Mucosa of stomach (tissue), 1 donor: ENCODE data around the gene TSPEAR.
"Not testable (repeated sequence)": the region's sequence is repeated elsewhere in the genome, so short reads cannot be mapped to it uniquely, and the experiment has no call there.

ENCODE experiments used
- H3K27me3 ChIP-seq: one replicate; pipeline ENCODE4 v1.7.0; 2013; ENCODE audit warnings: mild to moderate bottlenecking, low read length; ENCODE audit not compliant: control insufficient read depth, insufficient read depth
- H3K36me3 ChIP-seq: one replicate; pipeline ENCODE4 v1.7.0; 2013; ENCODE audit warnings: low read length; ENCODE audit not compliant: control insufficient read depth, insufficient read depth
- H3K4me1 ChIP-seq: one replicate; pipeline ENCODE4 v1.7.0; 2013; ENCODE audit warnings: mild to moderate bottlenecking, low read length; ENCODE audit not compliant: control insufficient read depth, insufficient read depth
- H3K4me3 ChIP-seq: one replicate; pipeline ENCODE4 v1.7.0; 2013; ENCODE audit warnings: low read length
- H3K9ac ChIP-seq: one replicate; pipeline ENCODE4 v1.7.0; 2013; ENCODE audit warnings: mild to moderate bottlenecking, low read length, moderate library complexity
- H3K9me3 ChIP-seq: one replicate; pipeline ENCODE4 v1.7.0; 2013; ENCODE audit warnings: mild to moderate bottlenecking, low read length, moderate library complexity; ENCODE audit not compliant: control insufficient read depth
- donor health status: Pancreatic carcinoma.

Gene TSPEAR

DNA sequence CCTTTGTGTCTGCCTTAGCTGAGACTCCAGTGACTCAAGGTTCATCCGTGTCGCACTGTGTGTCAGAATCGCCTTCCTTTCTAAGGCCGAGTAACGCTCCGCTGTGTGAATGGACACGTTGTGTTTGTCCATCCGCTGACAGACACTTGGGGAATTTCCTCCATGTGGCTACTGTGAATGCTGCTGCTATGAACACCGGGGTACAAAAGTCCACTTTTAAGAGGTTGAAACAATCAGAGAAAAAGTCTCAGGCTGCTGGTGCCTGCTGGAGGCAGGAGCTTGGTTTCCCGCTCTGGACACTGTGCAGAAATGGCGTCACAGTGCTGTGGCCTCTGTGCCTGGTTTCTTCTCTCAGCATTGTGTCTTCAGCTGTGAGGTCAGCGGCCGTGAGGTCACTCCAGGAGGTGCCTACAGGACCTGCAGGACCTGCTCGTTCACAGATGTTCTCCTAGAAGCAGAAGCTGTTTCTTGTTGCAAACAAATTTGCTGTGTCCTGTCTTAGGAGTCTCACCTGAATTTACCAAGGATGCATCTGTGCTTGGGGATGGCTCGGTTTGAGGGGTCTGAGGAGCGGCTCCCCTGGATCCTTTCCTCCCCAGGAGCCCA, 205.6 kb downstream of the TSPEAR start:
- no peaks in the 10 kb centered on the region for H3K36me3 ChIP-seq
- H3K27me3 ChIP-seq: peaks cover 19% of the 10 kb centered on the region
- H3K4me3 ChIP-seq: no peak overlapping the region
- H3K9ac ChIP-seq: no peak overlapping the region
- peaks cover 9% of the 10 kb centered on the region for H3K4me1 ChIP-seq
- no peaks in the 10 kb centered on the region for H3K9me3 ChIP-seq

- Histone ChIP-seq H3K4me3 (no peak overlapping the region), H3K4me1 (peaks cover 5% of the 10 kb centered on the region), H3K9me3 (no peaks in the 10 kb centered on the region), H3K9ac (no peak overlapping the region), H3K27me3 (peaks cover 20% of the 10 kb centered on the region), H3K36me3 (no peaks in the 10 kb centered on the region)
Measured at GRCh38 chr21:44503901-44504399, 207.4 kb downstream of the TSPEAR start.

DNA sequence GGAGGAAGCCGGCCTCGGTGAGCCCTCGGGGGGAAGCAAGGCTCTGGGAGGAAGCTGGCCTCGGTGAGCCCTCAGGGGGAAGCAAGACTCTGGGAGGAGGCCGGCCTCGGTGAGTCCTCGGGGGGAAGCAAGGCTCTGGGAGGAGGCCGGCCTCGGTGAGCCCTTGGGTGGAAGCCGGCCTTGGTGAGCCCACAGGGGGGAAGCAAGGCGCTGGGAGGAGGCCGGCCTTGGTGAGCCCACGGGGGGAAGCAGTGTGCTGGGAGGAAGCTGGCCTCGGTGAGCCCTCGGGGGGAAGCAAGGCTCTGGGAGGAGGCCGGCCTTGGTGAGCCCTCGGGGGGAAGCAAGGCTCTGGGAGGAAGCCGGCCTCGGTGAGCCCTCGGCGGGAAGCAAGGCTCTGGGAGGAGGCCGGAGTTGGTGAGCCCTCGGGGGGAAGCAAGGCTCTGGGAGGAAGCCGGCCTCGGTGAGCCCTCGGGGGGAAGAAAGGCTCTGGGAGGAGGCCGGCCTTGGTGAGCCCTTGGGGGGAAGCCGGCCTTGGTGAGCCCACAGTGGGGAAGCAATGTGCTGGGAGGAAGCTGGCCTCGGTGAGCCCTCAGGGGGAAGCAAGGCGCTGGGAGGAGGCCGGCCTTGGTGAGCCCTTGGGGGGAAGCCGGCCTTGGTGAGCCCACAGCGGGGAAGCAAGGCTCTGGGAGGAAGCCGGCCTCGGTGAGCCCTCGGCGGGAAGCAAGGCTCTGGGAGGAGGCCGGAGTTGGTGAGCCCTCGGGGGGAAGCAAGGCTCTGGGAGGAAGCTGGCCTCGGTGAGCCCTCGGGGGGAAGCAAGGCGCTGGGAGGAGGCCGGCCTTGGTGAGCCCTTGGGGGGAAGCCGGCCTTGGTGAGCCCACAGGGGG, 208.1 kb downstream of the TSPEAR start:
- not testable (repeated sequence) for H3K9ac ChIP-seq, H3K4me3 ChIP-seq, H3K9me3 ChIP-seq, H3K36me3 ChIP-seq
- H3K27me3 ChIP-seq: peaks cover 14% of the 10 kb centered on the region
- H3K4me1 ChIP-seq: peaks cover 10% of the 10 kb centered on the region

DNA sequence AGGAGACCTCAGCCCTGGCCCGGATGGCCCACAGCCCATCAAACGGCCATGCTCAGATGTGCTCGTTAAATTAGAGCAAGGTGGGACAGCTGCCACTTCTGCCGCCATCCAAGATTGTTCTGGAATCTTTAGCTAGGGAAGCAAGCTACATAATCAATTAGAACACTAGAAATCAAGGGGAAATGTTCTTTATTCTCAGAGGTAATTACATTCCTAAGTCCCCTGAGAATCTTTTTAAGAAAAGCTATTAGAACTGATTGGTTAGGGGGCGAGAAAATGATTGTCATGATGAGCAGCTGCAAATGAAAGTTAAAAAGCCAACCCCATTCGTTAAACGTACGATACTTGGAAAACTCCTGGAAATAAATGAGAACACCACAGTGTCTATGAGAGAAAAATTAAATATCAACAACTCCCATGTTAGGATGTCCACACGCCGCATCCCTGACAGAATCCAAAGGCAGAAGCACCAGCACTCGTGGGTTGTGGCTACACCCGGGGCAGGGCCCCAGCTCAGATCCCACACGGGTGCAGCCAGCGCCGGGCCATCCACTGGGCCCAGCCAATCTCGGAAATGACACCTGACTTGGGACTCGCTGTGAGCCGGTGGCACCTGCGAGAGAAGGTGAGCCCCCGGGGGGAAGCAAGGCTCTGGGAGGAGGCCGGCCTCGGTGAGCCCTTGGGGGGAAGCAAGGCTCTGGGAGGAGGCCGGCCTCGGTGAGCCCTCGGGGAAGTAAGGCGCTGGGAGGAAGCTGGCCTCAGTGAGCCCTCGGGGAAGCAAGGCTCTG, 209.0 kb downstream of the TSPEAR start:
- Histone ChIP-seq H3K4me1 (peaks cover 14% of the 10 kb centered on the region), H3K4me3 (no peak overlapping the region), H3K36me3 (no peaks in the 10 kb centered on the region), H3K9ac (no peak overlapping the region), H3K9me3 (no peaks in the 10 kb centered on the region), H3K27me3 (peaks cover 12% of the 10 kb centered on the region)

DNA sequence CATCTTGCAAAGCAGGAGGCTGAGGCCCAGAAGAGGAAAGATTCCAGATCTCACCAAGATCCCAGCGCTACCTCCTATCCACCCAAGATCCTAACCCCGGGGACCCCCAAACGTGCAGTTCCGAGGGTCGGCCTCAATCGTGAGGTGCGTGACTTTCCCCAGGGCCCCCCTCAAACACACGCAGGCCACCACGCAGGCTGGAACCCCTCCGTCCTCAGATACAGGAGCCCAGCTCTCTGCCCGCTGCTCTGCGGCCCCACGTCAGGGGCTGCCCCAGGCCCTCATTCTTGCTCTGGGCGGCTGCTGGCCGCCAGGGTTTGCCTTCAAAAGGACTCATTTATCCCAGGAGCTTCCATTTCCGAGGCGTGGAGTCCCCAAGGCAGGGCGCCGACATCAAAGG, 211.3 kb downstream of the TSPEAR start:
- H3K4me3 ChIP-seq: no peak overlapping the region
- peaks cover 8% of the 10 kb centered on the region for H3K27me3 ChIP-seq
- peaks cover 14% of the 10 kb centered on the region for H3K4me1 ChIP-seq
- H3K9ac ChIP-seq: no peak overlapping the region
- no peaks in the 10 kb centered on the region for H3K36me3 ChIP-seq
- H3K9me3 ChIP-seq: no peaks in the 10 kb centered on the region

DNA sequence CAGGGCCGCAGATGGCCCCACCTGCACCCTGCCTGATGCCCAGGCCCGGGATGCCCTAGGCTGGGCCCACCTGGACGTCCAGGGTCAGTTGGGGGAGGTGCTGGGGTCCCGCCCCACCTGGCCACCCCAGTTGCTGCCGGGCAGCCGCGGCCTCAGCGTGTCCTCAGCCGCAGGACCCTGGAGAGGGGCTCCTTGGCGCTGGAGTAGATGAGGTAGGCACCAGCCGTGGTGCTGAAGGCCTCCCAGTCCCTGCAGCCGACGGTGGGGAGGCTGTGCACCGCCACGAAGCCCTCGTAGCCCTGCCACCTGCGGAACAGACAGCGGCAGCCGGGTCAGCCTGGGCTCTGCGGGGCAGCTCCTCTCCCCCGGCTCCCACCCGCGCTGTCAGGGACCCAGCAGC, 211.7 kb downstream of the TSPEAR start:
- H3K4me3 ChIP-seq: no peak overlapping the region
- no peak overlapping the region for H3K9ac ChIP-seq
- no peaks in the 10 kb centered on the region for H3K9me3 ChIP-seq
- peaks cover 14% of the 10 kb centered on the region for H3K4me1 ChIP-seq
- no peaks in the 10 kb centered on the region for H3K36me3 ChIP-seq
- peaks cover 8% of the 10 kb centered on the region for H3K27me3 ChIP-seq

DNA sequence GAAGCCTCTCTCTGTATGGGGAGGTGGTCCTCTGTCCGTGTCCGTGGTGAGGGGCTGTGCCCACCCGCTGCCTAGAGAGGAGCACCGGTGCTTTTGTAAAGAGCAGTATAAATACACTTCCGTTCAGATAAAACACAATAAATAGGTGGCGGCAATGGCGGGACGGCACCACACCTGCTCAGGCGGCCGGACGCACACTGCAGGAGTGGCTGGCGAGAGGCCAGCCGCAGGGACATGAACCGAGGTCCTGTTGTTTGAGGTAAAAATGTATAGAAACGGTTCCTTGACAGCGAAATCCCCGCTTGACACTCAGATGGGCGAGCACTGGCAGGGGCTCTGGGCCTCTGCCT, 212.2 kb downstream of the TSPEAR start:
- Histone ChIP-seq H3K9me3 (no peaks in the 10 kb centered on the region), H3K4me3 (no peak overlapping the region), H3K9ac (no peak overlapping the region), H3K4me1 (peaks cover 14% of the 10 kb centered on the region), H3K36me3 (no peaks in the 10 kb centered on the region), H3K27me3 (peaks cover 8% of the 10 kb centered on the region)

- Histone ChIP-seq H3K4me3 (no peak overlapping the region), H3K36me3 (no peaks in the 10 kb centered on the region), H3K27me3 (peaks cover 8% of the 10 kb centered on the region)
Measured at GRCh38 chr21:44498280-44499210, 212.8 kb downstream of the TSPEAR start.

DNA sequence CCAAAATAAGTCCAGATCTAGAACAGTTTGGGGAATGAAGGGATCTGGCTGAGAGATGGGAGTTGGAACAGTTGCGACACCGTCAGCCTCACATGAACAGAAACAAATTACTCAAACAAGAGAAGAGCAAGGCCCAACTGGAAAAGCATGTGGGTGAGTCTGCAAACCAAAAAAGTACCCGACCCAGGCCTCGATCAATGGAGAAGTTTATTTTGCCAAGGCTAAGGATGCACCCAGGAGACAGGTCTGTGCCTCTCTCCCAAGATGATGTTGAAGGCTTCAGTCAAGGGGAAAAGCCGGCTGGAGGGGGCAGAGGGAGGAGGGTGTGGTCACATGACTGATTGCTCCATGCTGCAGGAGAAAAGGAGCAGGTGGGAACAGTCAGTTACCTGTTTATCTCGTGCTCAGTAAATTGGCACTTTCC, 213.7 kb downstream of the TSPEAR start:
- Histone ChIP-seq H3K9ac (no peak overlapping the region), H3K9me3 (no peaks in the 10 kb centered on the region), H3K4me3 (no peak overlapping the region), H3K27me3 (peaks cover 8% of the 10 kb centered on the region), H3K4me1 (peaks cover 14% of the 10 kb centered on the region), H3K36me3 (no peaks in the 10 kb centered on the region)

More at GRCh38 chr21:44498280-44499210, 212.8 kb downstream of the TSPEAR start:
- Histone ChIP-seq H3K4me1 (peaks cover 14% of the 10 kb centered on the region), H3K9me3 (no peaks in the 10 kb centered on the region), H3K9ac (no peak overlapping the region)

DNA sequence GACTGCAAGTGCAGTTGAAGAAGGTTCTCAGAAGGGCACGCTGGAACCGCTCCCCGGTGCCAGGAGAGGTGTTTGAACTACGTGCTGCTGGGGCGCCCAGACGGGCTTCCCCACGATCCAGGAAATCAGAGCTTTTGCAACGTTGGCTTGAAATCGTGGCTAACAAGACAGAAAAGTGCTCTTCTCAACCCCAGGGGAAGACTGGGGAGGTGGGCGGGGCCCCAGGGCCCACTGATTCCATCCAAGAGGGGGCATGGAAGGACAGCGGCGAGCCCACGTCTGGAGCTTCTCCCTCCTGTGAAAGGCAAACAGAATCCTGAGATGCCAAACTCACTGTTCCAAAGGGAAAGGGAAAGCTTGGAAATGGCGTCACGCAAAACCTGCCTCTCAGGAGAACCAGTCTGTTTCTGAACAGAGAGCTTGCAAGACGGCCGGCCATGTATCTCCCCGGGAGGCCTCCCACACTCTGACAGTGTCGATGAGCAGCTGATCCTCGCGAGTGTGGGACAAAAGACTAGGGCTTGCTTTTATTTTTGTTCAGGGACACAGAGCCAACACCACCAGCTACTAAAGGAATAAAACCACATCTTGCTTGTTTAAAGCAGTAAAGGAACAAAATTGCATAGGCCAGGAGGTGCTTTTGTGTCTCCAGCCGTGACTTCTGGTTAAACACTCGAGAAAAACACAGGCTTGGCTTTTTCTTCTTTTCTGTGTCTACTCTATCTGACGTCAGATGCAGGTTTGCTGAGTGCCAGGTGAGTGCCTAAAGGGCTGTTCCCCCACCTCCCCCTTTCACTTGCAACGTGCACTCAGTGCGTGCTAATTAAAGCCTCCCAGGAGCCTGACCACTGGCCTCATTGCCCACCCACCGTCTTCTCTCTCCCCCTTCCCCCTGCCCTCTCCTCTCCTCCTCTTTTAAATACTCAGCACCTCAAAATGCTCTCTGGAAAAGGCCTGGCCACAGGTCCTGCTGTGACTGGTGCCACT, 214.5 kb downstream of the TSPEAR start:
- Histone ChIP-seq H3K9me3 (no peaks in the 10 kb centered on the region), H3K4me3 (no peak overlapping the region), H3K36me3 (no peaks in the 10 kb centered on the region), H3K9ac (no peak overlapping the region), H3K27me3 (peaks cover 8% of the 10 kb centered on the region), H3K4me1 (peaks cover 14% of the 10 kb centered on the region)
